Stimulated activated CD8-positive, alpha-beta memory T cell treated with anti-CD3 and anti-CD28 coated beads, Interleukin-7, amount 100 ng/mL, for 1 hour (primary cell): Measurements from ENCODE around the gene FAM236C.
"Not testable (repeated sequence)": the region's sequence is repeated elsewhere in the genome, so short reads cannot be mapped to it uniquely, and the experiment has no call there.

Experiments
- DNase-seq, 2 donors: peaks; one replicate each; pipeline ENCODE4 v3.0.0-alpha.2; 2020; ENCODE audit warnings: low read depth in 2 of 2

Gene FAM236C

DNA sequence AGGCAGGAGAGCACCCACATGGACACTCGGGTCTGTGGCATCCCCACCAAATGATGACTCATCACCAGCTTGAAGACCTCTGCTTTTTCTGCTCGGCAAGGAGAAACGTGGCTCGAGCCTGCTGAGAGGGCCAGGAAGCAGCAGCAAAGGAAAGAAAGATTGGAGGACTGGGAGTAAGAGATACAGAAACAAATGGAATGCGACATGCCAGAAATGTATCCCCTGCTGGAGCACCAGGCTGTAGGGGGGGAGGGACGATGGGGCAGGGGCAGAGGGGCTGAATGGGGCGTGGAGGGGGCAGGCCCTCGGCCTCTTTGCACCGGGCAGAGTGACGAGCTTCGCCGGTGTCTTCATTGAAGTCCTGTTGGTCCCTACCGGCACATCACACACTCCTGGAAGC, at the start of gene FAM236C:
Gene FAM236C, plus strand, starts transcription at position 301 of the 400 bp plus-strand sequence. CDS start 100 bp downstream, outside the sequence.
- not testable (repeated sequence) for DNase-seq

DNA sequence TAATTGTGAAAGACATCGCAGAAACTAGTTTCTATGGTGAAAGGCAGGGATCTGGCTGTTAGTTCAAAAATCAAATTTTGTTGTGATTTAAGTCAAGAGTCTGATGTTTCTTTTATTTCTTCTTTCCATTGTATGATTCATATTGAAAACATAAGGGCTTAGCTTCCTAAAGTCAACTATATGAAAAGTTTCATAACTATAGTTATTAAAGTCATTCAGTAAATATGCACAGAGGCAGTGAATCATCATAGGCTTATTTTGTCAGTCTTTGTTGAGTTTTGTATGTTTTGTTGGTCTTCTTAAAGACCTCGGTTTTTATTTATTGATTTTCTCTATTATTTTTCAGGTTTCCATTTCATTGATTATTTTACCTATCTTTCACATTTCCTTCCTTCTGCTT, 29.5 kb upstream of the FAM236C start:
- DNase-seq: not testable (repeated sequence)

DNA sequence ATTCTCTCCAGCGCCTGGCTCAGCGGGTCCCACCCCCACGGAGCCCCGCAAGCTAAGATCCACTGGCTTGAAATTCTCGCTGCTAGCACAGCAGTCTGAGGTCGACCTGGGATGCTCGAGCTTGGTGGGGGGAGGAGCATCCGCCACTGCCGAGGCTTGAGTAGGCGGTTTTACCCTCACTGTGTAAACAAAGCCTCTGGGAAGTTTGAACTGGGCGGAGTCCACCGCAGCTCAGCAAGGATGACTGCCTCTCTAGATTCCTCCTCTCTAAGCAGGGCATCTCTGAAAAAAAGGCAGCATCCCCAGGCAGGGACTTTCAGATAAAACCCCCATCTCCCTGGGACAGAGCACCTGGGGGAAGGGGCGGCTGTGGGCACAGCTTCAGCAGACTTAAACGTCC, 22.7 kb upstream of the FAM236C start:
- DNase-seq: not testable (repeated sequence)

DNA sequence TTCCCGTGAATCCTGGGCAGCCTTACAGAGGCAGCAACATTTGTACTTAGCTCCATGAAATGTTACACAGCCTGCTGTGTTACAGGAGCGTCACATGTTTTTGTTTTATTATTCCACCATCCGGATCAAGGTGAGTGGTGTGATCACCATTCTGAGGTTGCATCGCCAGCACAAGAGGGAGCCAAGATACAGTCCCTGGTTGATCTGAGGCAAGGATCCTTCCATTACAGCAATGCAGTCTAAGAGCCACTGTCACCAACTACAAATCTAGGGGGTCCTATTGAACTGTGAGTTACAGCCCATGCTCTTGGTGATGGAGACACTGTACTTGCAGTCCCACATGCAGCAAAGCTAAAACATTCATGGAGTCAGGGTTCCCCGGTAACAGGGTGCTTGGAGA, 3.7 kb downstream of the FAM236C start:
- not testable (repeated sequence) for DNase-seq

DNA sequence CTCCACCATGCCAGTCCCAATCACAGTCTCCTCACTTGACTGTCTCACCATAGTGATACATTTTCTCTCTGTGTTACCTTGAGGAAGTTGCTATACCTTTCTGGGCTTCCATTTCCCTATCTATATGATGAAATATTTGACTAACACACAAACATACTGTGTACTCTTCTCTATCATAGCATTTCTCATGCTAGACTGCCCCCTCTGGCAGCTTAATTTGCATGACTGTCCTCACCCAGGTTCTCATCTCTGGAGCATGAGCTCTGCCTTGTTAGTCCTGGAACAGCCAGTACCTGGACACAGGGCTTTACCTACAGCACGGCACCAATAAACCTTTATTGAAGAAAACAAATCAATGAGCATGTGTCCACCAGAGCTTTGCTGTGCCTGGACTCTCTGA, 19.9 kb downstream of the FAM236C start:
- not testable (repeated sequence) for DNase-seq

DNA sequence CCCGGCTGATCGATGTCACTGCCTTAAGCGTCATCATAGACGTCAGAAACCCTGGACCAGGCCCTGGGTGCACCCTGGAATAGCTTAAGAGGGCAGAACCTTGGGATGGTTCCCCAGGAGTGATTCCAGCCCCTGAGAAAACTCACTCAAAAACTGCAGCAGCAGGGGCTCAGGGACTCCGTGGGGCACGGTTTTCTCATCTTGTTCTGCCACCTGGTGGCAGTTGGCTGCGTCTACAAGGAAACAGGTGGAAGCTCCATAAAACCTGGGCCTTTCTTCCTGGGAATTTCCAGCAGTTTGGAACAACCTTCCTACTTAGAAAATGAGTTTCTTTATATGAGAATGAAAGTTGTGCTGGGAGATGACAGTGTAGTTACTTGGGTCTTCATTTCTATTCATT, 24.0 kb downstream of the FAM236C start:
- DNase-seq: not testable (repeated sequence)

DNA sequence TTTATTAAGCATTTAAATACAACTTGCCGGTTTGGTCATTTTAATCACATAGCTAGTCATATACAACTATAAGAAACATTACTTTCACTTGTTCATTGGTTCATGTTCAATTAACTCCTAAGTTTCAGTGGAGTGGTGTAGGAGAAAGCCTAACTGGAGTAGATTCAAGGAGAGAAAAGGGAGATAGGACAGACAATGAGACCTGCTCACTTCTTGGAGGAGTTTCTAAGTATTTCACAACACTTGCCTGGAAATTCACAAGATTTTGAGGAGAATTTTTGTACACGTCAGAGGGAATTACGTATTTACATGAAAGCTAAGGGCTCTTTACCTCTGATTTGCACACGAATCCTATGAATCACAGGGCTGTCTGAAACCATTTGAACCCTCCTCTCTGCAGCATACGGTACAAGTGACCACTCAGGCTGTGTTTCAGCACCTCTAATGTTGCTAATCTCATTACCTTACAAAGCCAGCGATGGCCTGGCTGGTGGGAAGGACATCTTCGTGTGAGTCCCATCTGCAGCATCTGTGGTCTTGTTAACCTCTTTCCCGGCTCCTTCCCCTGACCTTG, 24.6 kb downstream of the FAM236C start:
- not testable (repeated sequence) for DNase-seq

DNA sequence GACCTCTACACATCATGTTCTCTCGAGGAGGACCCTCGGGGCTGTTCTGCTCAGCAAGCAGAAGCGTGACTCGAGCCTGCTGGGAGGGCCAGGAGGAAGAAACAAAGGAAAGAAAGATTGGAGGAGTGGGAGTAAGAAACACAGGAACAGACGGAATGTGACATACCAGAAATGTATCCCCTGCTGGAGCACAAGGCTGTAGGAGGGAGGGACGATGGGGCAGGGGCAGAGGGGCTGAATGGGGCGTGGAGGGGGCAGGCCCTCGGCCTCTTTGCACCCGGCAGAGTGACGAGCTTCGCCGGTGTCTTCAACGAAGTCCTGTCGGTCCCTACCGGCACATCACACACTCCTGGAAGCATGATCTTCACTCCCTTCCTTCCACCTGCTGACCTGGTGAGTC, 25.5 kb downstream of the FAM236C start, which contains the start of gene FAM236A:
Gene FAM236A, plus strand, starts transcription at position 301 of the 400 bp plus-strand sequence. Its CDS starts 57 bp downstream, at position 358.
- not testable (repeated sequence) for DNase-seq

DNA sequence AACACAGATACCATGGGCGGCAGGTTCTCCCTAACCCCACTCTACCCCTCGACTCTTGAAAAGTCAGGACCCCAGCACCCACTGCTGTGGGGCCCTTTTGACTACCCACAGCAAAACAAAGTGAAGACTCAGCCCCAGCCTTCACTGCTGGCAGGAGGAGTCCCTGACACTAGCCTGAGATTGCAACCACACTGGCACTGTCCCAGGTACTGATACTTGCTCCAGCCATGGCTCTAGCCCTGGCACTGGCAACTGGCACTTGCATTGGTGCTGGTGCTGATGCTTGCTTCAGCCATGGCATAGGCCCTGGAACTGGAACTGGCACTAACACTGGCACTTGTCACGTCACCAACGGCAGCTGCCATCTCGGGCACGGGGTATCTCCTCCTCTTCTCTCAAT, 29.9 kb downstream of the FAM236C start:
- not testable (repeated sequence) for DNase-seq

DNA sequence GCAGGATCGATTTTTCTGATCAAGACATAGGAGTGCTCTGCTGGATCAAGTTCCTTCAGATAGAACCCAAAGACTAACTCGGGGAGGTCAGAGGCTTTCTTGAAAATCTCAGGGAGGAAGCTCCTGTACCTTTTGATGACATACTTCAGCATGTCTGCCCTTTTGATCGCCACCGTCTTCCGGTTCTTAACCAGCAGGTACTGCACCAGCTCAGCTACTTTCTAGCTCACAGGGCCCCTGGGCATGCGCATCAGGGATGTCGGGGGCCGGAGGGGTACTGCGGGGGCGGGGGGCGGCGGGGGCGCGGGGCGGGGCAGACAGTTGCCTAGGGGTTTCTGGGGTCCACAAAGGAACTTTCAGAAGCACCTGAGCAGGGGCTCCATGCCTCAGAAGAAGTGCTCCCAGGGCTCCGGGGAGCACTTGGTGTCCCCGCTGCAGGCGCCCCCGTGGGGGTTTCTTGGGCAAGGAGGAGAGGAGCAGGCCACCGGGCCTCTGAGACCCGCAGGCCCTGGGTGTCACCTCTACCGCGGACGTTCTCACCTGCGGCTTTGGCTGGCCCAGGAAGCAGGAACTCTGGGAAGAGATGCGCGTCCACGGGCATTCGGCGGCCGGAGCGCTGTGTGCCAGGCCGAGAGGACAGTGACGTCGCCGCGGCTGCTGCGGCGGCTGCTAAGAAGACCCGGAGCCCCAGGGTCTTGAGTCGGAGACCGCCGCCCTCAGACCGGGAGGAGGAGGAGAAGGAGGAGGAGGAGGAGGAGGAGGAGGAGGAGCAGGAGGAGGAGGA, 30.8 kb downstream of the FAM236C start:
- not testable (repeated sequence) for DNase-seq

DNA sequence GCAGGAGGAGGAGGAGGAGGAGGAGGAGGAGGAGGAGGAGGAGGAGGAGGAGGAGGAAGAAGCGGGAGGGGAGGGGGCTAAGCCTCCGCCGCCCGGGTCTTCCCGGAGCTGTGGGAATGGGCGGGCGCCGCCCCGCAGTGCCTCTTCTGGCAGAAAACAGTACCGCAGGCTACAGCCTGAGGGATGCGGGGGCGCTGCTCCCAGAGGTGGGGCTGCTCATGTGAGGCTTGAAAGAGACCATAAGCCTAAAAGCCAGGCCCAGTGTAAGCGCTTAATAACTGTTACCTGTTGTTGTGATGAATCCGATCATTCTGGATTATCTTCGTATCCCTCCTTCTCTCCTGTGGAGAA, 31.4 kb downstream of the FAM236C start, which contains the start of gene DMRTC1:
Gene DMRTC1, minus strand, starts transcription at position 19 of the 351 bp plus-strand sequence. CDS start 68,143 bp downstream, outside the sequence.
- DNase-seq: not testable (repeated sequence)

DNA sequence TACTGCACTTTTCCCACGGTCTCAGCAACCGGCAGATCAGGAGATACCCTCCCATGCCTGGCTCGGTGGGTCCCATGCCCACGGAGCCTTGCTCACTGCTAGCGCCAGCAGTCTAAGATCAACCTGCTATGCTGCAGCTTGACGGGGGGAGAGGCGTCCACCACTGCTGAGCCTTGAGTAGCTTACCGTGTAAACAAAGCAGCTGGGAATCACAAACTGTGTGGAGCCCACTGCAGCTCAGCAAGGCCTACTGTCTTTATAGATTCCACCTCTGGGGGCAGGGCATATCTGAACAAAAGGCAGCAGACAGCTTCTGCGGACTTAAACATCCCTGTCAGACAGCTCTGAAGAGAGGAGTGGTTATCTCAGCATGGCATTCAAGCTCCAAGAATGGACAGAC, 47.6 kb downstream of the FAM236C start:
- not testable (repeated sequence) for DNase-seq
